Measurements from ENCODE around the gene PRAC2. TPM values are rescaled to one million over a fixed set of nuclear protein-coding genes. Genes with fewer than 3 reads are reported as not detected.

Gene PRAC2
- total and polyA plus RNA-seq, 2 of the 8 experiments (the other 6 are each of a cell fraction or from before 2014, with no cell fraction given) = not detected

GRCh38 chr17:48718761-48719641 is 4.0 kb upstream of the PRAC2 start:
- Histone ChIP-seq H3K23me2 (ENCODE audit: low read depth, low read length) (peaks cover 7% of the 10 kb centered on the region; the same call in 1 of the 2 replicates), H3K18ac (ENCODE audit: extremely low read depth, low read length) (peak overlapping the region; percentile 71), H4K20me1 (replicated peaks in 1 of 2; ENCODE audit: control insufficient read depth in 1 of 2, insufficient read depth in 2 of 2, low read length in 2 of 2) (peaks cover 17 to 22% of the 10 kb centered on the region in 2 experiments), H2BK20ac (ENCODE audit: low read length) (no peak overlapping the region), H4K5ac (ENCODE audit: insufficient read length, low read depth, low read length) (no peak overlapping the region), H3K4ac (replicated peaks; ENCODE audit: insufficient read length, low read depth, low read length) (no peak overlapping the region), H3K4me2 (ENCODE audit: insufficient read depth in 1 of 2, low read depth in 2 of 2, low read length in 2 of 2) (peak overlapping the region; percentile 65 to 77), H3K4me1 (replicated peaks in 1 of 4; ENCODE audit: control insufficient read depth in 3 of 4, insufficient read depth in 4 of 4, low read length in 3 of 4) (peaks cover 11 to 39% (median 21%) of the 10 kb centered on the region in 4 experiments; a peak in 6 of 7 replicates), H3K9ac (replicated peaks in 1 of 4; ENCODE audit: extremely low read depth in 1 of 4, low read depth in 3 of 4, low read length in 3 of 4) (no peak overlapping the region), H3K4me3 (ENCODE audit: extremely low read depth in 1 of 4, insufficient read depth in 2 of 4, low read depth in 3 of 4, low read length in 4 of 4) (peak overlapping the region; percentile 6 to 49 (median 20); a peak in 5 of 8 replicates), H4K8ac (ENCODE audit: extremely low read depth, insufficient read depth, low read length) (peak overlapping the region; percentile 93; the same call in 1 of the 2 replicates), H3K14ac (ENCODE audit: insufficient read length) (no peak overlapping the region), H3K23ac (ENCODE audit: insufficient read length) (no peak overlapping the region), H4K91ac (replicated peaks; ENCODE audit: insufficient read length, low read length) (no peak overlapping the region), H3K9me3 (ENCODE audit: insufficient read depth in 2 of 2, low read depth in 1 of 2, low read length in 1 of 2) (no peaks in the 10 kb centered on the region), H2BK120ac (replicated peaks; ENCODE audit: low read depth, low read length) (no peak overlapping the region), H2AK5ac (ENCODE audit: low read depth, low read length) (no peak overlapping the region), H2BK5ac (ENCODE audit: low read depth, low read length) (no peak overlapping the region; the same call in 1 of the 2 replicates), H3K36me3 (ENCODE audit: control insufficient read depth in 2 of 4, insufficient read depth in 4 of 4, low read length in 3 of 4) (no peaks in the 10 kb centered on the region; a peak in 1 of 8 replicates), H2BK15ac (ENCODE audit: low read length) (0 out of 2 replicates have a peak overlapping the region, but pooled peaks have one; percentile 61), H3K79me2 (ENCODE audit: control insufficient read depth in 1 of 2, insufficient read depth in 2 of 2, low read length in 2 of 2) (no peaks in the 10 kb centered on the region), H3K56ac (replicated peaks; ENCODE audit: insufficient read length, low read depth, low read length) (no peak overlapping the region), H3K79me1 (ENCODE audit: low read depth, low read length) (no peaks in the 10 kb centered on the region), H2AFZ (ENCODE audit: low read length) (no peak overlapping the region), H3K27ac (ENCODE audit: low read depth, low read length) (no peak overlapping the region), H3K27me3 (replicated peaks in 1 of 4; ENCODE audit: control insufficient read depth in 3 of 4, extremely low read depth in 1 of 4, insufficient read depth in 3 of 4, low read length in 3 of 4) (peaks cover 65 to 94% (median 84%) of the 10 kb centered on the region in 4 experiments), H2BK12ac (ENCODE audit: low read depth, low read length) (peak overlapping the region; percentile 50)
- CTCF ChIA-PET (ENCODE audit: partially characterized antibody) = interaction anchor here (0.7 to 13.5 kb wide), 13 partner anchors 10 to 160 kb away, joined by 3 to 147 read pairs (median 4); partner anchors contain the start of gene HOXB13
- POLR2A ChIA-PET (ENCODE audit: partially characterized antibody) = interaction anchor here (0.6 to 1.7 kb wide), 8 partner anchors 10 to 73 kb away, joined by 3 to 9 read pairs (median 4); partner anchors contain the start of gene HOXB13
- TF ChIP-seq EP300 (IDR thresholded peaks at IDR 0.05; ENCODE audit: borderline replicate concordance in 1 of 2, low read depth in 2 of 2, low read length in 2 of 2) (no peak), TBP (IDR thresholded peaks at IDR 0.05; ENCODE audit: low read depth, low read length) (0 out of 2 replicates have a peak, but pooled peaks have one; percentile 18), RNF2 (IDR thresholded peaks at IDR 0.05; ENCODE audit: borderline replicate concordance, low read depth, low read length, missing control alignments, poor library complexity, severe bottlenecking) (peak; percentile 93), SUZ12 (IDR thresholded peaks at IDR 0.05; ENCODE audit: low read length) (peak; percentile 99), CBX8 (IDR thresholded peaks at IDR 0.05; ENCODE audit: borderline replicate concordance, low read depth, low read length) (peak; percentile 96; the same call in 1 of the 2 replicates), CREB1 (IDR thresholded peaks at IDR 0.05) (no peak), ASH2L (IDR thresholded peaks at IDR 0.05; ENCODE audit: low read length) (peak; percentile 48), BACH1 (IDR thresholded peaks at IDR 0.05; ENCODE audit: low read length) (no peak), EZH2 (IDR thresholded peaks at IDR 0.05; ENCODE audit: low read depth, low read length, severe bottlenecking) (peak; percentile 98)
- DNase-seq (ENCODE audit: low read depth in 1 of 2, low spot score in 2 of 2) (peak in 1 of 2 experiments; percentile 76), FAIRE-seq (no peak)
- WGBS, 2 experiments (ENCODE audit: extremely low coverage in 1 of 2, insufficient coverage in 1 of 2, insufficient read length in 1 of 2, insufficient replicate concordance in 2 of 2, low coverage in 1 of 2, low lambda C conversion rate in 2 of 2, missing lambda C conversion rate in 1 of 2) = 2% methylated on average over 80 of the region's 80 CpGs; no CpG with 5 or more reads in 1 of the 2 experiments

Measured in H1 (cell line).